ENCODE results near the gene PPP2R2C. TPM values are rescaled to one million over a fixed set of nuclear protein-coding genes. Genes with fewer than 3 reads are reported as not detected.

PPP2R2C gene
- total and polyA plus RNA-seq, 2 of the 4 experiments (the other 2 are of a cell fraction): 0.03 TPM; not detected in 1

DNA sequence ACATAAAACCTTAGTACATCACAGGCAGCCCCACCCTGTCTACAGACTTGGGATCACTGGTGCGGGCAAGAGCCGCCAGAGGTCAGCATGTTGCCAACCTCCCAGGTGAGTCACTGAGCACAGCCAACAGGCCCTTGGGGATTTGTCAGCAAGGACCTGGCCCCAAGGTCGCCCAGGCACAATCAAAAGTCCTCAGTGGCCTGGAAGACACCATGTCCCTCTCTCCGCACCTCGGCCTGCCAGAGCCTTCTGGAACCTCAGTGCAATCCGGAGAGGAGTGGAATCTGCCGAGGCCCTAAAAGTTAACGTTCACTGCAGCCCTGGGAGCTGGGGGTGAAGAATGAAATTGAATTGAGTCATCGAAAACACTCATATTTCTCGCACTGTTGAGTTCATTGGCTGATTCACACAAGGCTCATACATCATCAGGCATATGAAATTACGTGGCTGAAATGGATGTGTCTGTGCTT lies 128.4 kb downstream of the PPP2R2C start:
- ChIA-PET POLR2A (ENCODE audit: unreplicated experiment) (no interaction called here), CTCF (no interaction called here)
- Histone ChIP-seq H3K14ac (replicated peaks; ENCODE audit: low read depth, low read length) (no peak overlapping the region), H3K18ac (ENCODE audit: low read depth, low read length) (no peak overlapping the region), H4K20me1 (ENCODE audit: insufficient read depth, low read length) (no peaks in the 10 kb centered on the region), H3K4me1 (ENCODE audit: control insufficient read depth, insufficient read depth, low read length) (peaks cover 2% of the 10 kb centered on the region; the same call in 1 of the 2 replicates), H3K27me3 (ENCODE audit: control insufficient read depth, insufficient read depth, low read length) (peaks cover 15% of the 10 kb centered on the region), H3K9me1 (ENCODE audit: insufficient read depth, low read length) (no peaks in the 10 kb centered on the region), H3K4ac (ENCODE audit: low read depth, low read length) (no peak overlapping the region), H3K9ac (ENCODE audit: low read depth, low read length) (no peak overlapping the region), H3K79me1 (ENCODE audit: low read depth in 1 of 2, low read length in 2 of 2) (no peaks in the 10 kb centered on the region), H3K36me3 (ENCODE audit: control insufficient read depth, insufficient read depth, low read length) (no peaks in the 10 kb centered on the region), H2AFZ (replicated peaks; ENCODE audit: low read length, poor library complexity) (no peak overlapping the region), H2AK9ac (replicated peaks; ENCODE audit: low read depth, low read length, poor library complexity) (no peak overlapping the region), H2BK120ac (ENCODE audit: low read depth, low read length) (no peak overlapping the region), H3K4me3 (ENCODE audit: insufficient read depth, low read depth, low read length) (no peak overlapping the region), H2BK15ac (ENCODE audit: low read depth, low read length) (no peak overlapping the region), H4K91ac (ENCODE audit: insufficient read depth, low read depth, low read length) (no peak overlapping the region), H2AK5ac (ENCODE audit: low read depth, low read length) (no peak overlapping the region), H2BK5ac (ENCODE audit: low read depth, low read length, poor library complexity, severe bottlenecking) (no peak overlapping the region), H3K23ac (ENCODE audit: low read depth, low read length) (no peak overlapping the region), H3K27ac (ENCODE audit: insufficient read depth, low read length) (no peak overlapping the region), H3K4me2 (ENCODE audit: low read depth, low read length) (no peak overlapping the region), H3K56ac (ENCODE audit: extremely low read depth, insufficient read depth, low read length) (no peak overlapping the region), H4K8ac (ENCODE audit: low read depth in 2 of 2, low read length in 2 of 2) (no peak overlapping the region), H3K9me3 (ENCODE audit: control insufficient read depth, insufficient read depth, low read length) (no peaks in the 10 kb centered on the region), H2BK20ac (ENCODE audit: low read depth, low read length) (no peak overlapping the region), H4K5ac (ENCODE audit: low read depth, low read length) (no peak overlapping the region)
- DNase-seq (peak; percentile 80), ATAC-seq (ENCODE audit: low read depth) (peak; percentile 87)
- in situ Hi-C loops (cut with MboI; ENCODE audit: low sequenced_read_pairs): no loop called here
- BruUV-seq (replicated peaks): no TSS peak
- dilution Hi-C loops (cut with HindIII; ENCODE audit: low sequenced_read_pairs, unreplicated experiment): no loop called here
- WGBS, 2 experiments (ENCODE audit: extremely low coverage in 2 of 2, insufficient read length in 1 of 2): 20% methylated on average over 1 of the region's 11 CpGs; no CpG with 5 or more reads in 1 of the 2 experiments
- no peak for TF ChIP-seq RAD21 (IDR thresholded peaks at IDR 0.05; ENCODE audit: low read length)
- 0 out of 2 replicates have a peak, but pooled peaks have one; percentile 7 for TF ChIP-seq CEBPB (IDR thresholded peaks at IDR 0.05; ENCODE audit: low read depth, low read length)
- intact Hi-C loops (cut with micrococcal nuclease): no loop called here

Measured in IMR-90 (cell line).